ENCODE measurements around the gene DNASE2B.

DNA sequence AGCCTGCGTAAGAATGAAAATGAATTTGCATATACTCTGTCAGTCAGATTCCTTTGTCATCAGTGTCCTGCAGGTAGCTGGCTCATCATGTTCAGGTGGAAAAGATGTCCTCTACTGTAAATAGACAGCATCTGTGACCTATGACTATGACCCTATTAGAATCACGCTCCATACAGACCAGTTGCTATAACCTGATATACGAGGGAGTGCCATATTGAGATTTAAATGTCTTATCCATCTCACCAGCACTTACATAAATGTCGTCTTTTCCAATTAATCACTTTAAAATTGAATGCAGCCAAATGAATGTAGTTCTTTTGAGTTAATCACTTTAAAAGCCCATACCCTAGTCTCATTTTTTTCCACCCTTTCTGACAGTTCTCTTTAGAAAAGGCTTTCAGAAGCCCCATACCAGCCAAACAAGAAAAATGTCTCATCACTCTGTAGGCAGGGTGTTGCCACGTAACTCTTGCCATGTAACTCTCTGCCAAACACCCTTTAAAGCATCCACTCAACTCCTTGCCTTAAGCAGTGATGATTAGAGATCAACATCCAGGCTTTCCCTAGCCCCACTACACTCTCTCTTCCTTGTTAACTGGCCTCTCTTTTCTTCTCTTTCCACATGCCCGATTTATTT lies 26.3 kb downstream of the DNASE2B start:
- TF ChIP-seq, protein P1, sequence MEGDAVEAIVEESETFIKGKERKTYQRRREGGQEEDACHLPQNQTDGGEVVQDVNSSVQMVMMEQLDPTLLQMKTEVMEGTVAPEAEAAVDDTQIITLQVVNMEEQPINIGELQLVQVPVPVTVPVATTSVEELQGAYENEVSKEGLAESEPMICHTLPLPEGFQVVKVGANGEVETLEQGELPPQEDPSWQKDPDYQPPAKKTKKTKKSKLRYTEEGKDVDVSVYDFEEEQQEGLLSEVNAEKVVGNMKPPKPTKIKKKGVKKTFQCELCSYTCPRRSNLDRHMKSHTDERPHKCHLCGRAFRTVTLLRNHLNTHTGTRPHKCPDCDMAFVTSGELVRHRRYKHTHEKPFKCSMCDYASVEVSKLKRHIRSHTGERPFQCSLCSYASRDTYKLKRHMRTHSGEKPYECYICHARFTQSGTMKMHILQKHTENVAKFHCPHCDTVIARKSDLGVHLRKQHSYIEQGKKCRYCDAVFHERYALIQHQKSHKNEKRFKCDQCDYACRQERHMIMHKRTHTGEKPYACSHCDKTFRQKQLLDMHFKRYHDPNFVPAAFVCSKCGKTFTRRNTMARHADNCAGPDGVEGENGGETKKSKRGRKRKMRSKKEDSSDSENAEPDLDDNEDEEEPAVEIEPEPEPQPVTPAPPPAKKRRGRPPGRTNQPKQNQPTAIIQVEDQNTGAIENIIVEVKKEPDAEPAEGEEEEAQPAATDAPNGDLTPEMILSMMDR (conservative IDR thresholded peaks at IDR 0.05; ENCODE audit: low read depth, low read length), result no peak
- TF ChIP-seq EZH2 (IDR thresholded peaks at IDR 0.05; ENCODE audit: low read length, unreplicated experiment), result no peak
